ENCODE results near the gene SLC4A8. TPM values are rescaled to one million over a fixed set of nuclear protein-coding genes. Genes with fewer than 3 reads are reported as not detected.

Gene SLC4A8
- 0.23 and 0.28 TPM in 2 replicates for total RNA-seq

DNA sequence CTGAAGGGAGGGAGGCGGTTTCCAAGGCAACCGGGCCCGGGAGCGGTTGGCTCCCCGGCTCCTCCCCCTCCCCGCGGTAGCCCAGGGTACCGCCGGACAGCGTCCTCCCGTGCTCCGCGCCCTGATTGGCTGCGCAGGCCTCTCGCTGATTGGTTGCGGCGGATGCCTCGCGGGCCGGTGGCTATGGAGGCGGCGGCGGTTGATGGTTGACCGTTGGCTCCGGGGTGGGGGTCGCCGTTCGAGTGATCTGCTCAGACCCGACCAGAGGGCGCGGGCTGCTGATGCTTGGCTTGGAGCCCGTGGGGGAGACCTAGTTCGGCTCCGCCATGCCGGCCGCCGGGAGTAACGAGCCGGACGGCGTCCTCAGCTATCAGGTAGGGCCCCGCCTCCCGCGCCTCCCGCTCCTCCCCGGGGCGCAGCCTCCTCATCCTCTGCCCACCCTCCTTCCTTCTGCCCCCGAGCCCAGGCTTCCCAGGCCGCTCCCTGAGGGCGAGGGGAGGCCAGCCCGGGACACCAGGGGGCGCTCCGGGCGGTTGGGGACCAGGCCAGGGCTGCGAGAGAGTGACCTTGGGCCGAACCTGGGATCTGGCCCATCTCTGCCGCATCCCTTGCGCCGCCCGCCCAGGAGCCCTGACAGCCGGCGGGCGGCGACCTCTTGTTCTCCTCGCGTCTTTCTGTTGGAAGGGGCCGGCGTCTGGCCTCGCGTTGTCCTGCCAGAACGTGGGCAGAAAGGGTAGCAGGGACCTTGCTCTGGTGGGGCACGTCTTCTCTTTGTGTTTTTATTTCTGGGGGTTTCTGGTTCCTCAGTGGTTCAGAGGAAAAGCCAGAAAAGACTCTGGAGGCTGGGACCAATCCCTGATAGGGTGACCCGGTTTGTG lies at the start of gene SLC4A8:
TSS of gene SLC4A8 (plus strand) at position 170 of the 878 bp plus-strand sequence. CDS start at position 327, 157 bp downstream.

DNA sequence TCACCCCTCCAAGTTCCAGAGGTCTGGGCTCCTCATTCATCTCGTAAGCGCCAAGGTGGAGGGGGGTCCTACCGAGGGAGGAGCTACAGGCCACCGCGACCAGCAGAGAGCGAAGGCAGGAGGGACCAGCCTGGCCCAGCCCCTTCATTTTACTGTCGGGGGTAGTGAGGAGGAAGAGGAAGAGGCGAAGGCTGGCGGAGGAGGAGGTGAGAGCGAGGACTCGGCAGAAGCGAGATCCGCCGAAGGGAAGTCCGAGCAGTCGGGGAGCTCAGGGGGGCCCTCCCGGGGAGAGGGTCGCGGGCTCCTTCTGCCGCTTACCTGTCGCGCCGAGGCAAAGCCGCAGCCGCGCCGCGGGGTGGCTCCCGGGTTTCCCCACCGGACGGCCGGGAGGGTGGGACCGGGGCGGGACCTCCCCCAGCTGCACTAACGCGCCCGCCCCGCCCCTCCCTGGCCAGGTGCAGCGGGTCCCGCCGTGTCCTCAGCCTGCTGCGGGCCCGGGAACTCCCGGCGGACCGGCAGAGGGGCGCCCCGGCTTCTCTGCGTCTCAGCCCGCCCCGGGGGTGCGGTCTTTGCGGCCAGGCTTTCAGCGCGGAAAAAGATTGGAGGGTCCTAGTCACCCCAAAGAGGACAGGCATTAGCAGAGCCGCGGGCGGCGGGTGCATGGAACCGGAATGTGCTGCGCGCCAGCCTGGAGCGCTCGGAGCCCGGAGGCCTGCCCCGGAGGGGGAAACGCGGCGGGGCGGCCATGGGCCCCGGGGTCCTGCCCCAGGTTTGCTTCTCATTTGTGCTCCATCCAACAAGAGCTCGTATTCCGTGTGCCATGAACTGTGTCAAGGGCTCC lies 33.1 kb upstream of the SLC4A8 start, which contains the start of gene GALNT6:
TSS of gene GALNT6 (minus strand) at position 124 of the 841 bp plus-strand sequence. CDS start 11,625 bp downstream, outside the sequence.

Other genes with a start within 250 kb of the SLC4A8 start
- 1.7 and 6.1 TPM in 2 replicates for gene POU6F1, start 206.8 kb upstream of the SLC4A8 start, total RNA-seq
- gene DAZAP2, start 186.0 kb upstream of the SLC4A8 start, total RNA-seq = 141 and 201 TPM in 2 replicates
- 59.6 and 63.3 TPM in 2 replicates for gene SMAGP, start 154.4 kb upstream of the SLC4A8 start, total RNA-seq
- gene BIN2, start 100.7 kb upstream of the SLC4A8 start, total RNA-seq = 0.42 TPM in 1 of 2 replicates, not detected in the other
- not detected in 2 replicates for gene CELA1, start 78.2 kb upstream of the SLC4A8 start, total RNA-seq
- 33.9 and 42.5 TPM in 2 replicates for gene GALNT6, start 33.4 kb upstream of the SLC4A8 start, total RNA-seq
- gene SCN8A, start 166.4 kb downstream of the SLC4A8 start, total RNA-seq = under 0.01 TPM in 1 of 2 replicates, not detected in the other